LoVo (cell line): ENCODE results near the gene ASXL2.
"Not testable (repeated sequence)": the region's sequence is repeated elsewhere in the genome, so short reads cannot be mapped to it uniquely, and the experiment has no call there.

Source experiments
- DNase-seq: peaks from one replicate; pipeline ENCODE4 v3.0.0-alpha.2; 2016; ENCODE audit warnings: low spot score

ASXL2 gene

GRCh38 chr2:25878361-25879132 is at the start of gene ASXL2:
Gene ASXL2 (minus strand): TSS chr2:25878487. CDS start chr2:25878222, 265 bp downstream.
- DNase-seq: peak; percentile 99

- no peak for DNase-seq
These were observed 48.9 kb upstream of the ASXL2 start for GRCh38 chr2:25926984-25927756.

- DNase-seq: no peak
These were observed 44.2 kb upstream of the ASXL2 start for GRCh38 chr2:25922501-25922900.

GRCh38 chr2:25920786-25921415 is 42.6 kb upstream of the ASXL2 start:
- DNase-seq: no peak

GRCh38 chr2:25920336-25920735 is 42.0 kb upstream of the ASXL2 start:
- no peak for DNase-seq

- DNase-seq: no peak
These were observed 39.5 kb upstream of the ASXL2 start for GRCh38 chr2:25917832-25918231.

GRCh38 chr2:25917411-25917810 is 39.1 kb upstream of the ASXL2 start:
- DNase-seq: not testable (repeated sequence)

GRCh38 chr2:25915944-25916772 is 37.9 kb upstream of the ASXL2 start:
- not testable (repeated sequence) for DNase-seq

- DNase-seq: not testable (repeated sequence)
These were observed 37.1 kb upstream of the ASXL2 start for GRCh38 chr2:25915411-25915810.

- DNase-seq: not testable (repeated sequence)
These were observed 35.3 kb upstream of the ASXL2 start for GRCh38 chr2:25913696-25913973.

GRCh38 chr2:25912851-25913695 is 34.8 kb upstream of the ASXL2 start:
- DNase-seq: no peak

GRCh38 chr2:25909574-25909973 is 31.3 kb upstream of the ASXL2 start:
- not testable (repeated sequence) for DNase-seq

- DNase-seq: no peak
These were observed 26.8 kb upstream of the ASXL2 start for GRCh38 chr2:25905126-25905525.

GRCh38 chr2:25903216-25903776 is 25.0 kb upstream of the ASXL2 start:
- DNase-seq: no peak

GRCh38 chr2:25899404-25899970 is 21.2 kb upstream of the ASXL2 start:
- no peak for DNase-seq

GRCh38 chr2:25897506-25897905 is 19.2 kb upstream of the ASXL2 start:
- no peak for DNase-seq

GRCh38 chr2:25896308-25896707 is 18.0 kb upstream of the ASXL2 start:
- not testable (repeated sequence) for DNase-seq

GRCh38 chr2:25895610-25896009 is 17.3 kb upstream of the ASXL2 start:
- no peak for DNase-seq

GRCh38 chr2:25895018-25895417 is 16.7 kb upstream of the ASXL2 start:
- no peak for DNase-seq

GRCh38 chr2:25894135-25894830 is 16.0 kb upstream of the ASXL2 start:
- no peak for DNase-seq
